HuH-7.5 (cell line): ENCODE data around the gene FNDC11.
A peak's percentile ranks its signal among the peaks of the same experiment; 100 is the strongest.
"Not testable (repeated sequence)": the region's sequence is repeated elsewhere in the genome, so short reads cannot be mapped to it uniquely, and the experiment has no call there.

Source experiments
- DNase-seq: peaks from one replicate; pipeline ENCODE4 v3.0.0; 2011; ENCODE audit warnings: low spot score

Gene FNDC11

GRCh38 chr20:63566395-63567135 lies 12.6 kb downstream of the FNDC11 start:
- no peak for DNase-seq

- no peak for DNase-seq
Measured at GRCh38 chr20:63567136-63567385, 13.1 kb downstream of the FNDC11 start.

GRCh38 chr20:63567386-63568169 lies 13.6 kb downstream of the FNDC11 start:
- no peak for DNase-seq

GRCh38 chr20:63568170-63568981 lies 14.4 kb downstream of the FNDC11 start:
- DNase-seq, result no peak

- DNase-seq, result no peak
Measured at GRCh38 chr20:63568986-63569949, 15.3 kb downstream of the FNDC11 start.

GRCh38 chr20:63570281-63571086 lies 16.5 kb downstream of the FNDC11 start:
- no peak for DNase-seq

- DNase-seq, result not testable (repeated sequence)
Measured at GRCh38 chr20:63571087-63571478, 17.1 kb downstream of the FNDC11 start.

- DNase-seq, result no peak
Measured at GRCh38 chr20:63572071-63572787, 18.3 kb downstream of the FNDC11 start.

GRCh38 chr20:63572788-63573646 lies 19.1 kb downstream of the FNDC11 start:
- DNase-seq, result no peak

GRCh38 chr20:63573647-63574131 lies 19.7 kb downstream of the FNDC11 start:
- DNase-seq, result no peak

GRCh38 chr20:63574156-63574828 lies 20.3 kb downstream of the FNDC11 start, which contains the start of gene HELZ2:
TSS of gene HELZ2 (minus strand) at chr20:63574239. CDS start at chr20:63572385, 1,854 bp downstream.
- DNase-seq, result peak; percentile 92

- DNase-seq, result no peak
Measured at GRCh38 chr20:63574829-63575743, 21.1 kb downstream of the FNDC11 start.

- no peak for DNase-seq
Measured at GRCh38 chr20:63576311-63576710, 22.4 kb downstream of the FNDC11 start.

- DNase-seq, result no peak
Measured at GRCh38 chr20:63577317-63577894, 23.4 kb downstream of the FNDC11 start.

- DNase-seq, result no peak
Measured at GRCh38 chr20:63578224-63579016, 24.5 kb downstream of the FNDC11 start.
